Measurements from ENCODE around the gene GGN.

The GGN gene

DNA sequence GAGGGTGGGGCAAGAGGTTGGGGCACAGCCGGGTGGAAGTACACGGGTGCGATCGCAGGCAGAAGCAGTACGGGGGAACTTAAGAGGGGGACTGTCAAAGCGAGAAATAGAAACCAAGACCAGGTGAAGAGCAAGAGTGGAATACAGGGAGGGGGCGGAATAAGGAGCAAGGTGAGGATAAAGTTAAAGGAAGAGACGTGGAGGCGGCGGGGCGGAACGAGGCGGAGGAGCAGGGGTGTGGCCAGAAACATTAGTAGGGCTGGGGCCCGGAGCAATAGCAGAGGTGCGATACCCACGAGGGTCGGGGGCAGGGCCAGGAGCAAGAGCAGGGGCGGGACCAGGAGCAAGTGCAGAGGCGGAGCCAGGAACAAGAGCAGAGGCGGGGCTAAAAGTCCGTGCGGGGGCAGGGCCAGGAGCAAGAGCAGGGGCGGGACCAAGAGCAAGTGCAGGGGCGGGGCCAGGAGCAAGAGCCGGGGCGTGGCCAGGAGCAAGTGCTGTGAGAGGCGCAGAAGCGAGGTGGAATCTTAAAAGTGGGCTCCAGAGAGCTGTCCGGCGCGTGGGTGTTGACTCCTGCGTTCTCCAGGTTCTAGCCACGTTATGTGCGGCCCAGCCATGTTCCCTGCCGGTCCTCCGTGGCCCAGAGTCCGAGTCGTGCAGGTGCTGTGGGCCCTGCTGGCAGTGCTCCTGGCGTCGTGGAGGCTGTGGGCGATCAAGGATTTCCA, 51.0 kb downstream of the GGN start:
- FAIRE-seq (peak; percentile 94), DNase-seq (ENCODE audit: insufficient read length, low spot score) (peak; percentile 82)
- TF ChIP-seq PAX5 (IDR thresholded peaks at IDR 0.05; ENCODE audit: insufficient read depth, low read length, severe bottlenecking) (no peak), POLR2AphosphoS5 (IDR thresholded peaks at IDR 0.05; ENCODE audit: low read depth, low read length) (no peak), TAF1 (IDR thresholded peaks at IDR 0.05; ENCODE audit: low read depth, low read length) (no peak), SPI1 (IDR thresholded peaks at IDR 0.05; ENCODE audit: low read depth, low read length) (no peak), POLR2A (IDR thresholded peaks at IDR 0.05; ENCODE audit: low read depth, low read length) (no peak), POU2F2 (IDR thresholded peaks at IDR 0.05; ENCODE audit: low read depth, low read length) (no peak)

- no peak for TF ChIP-seq POLR2A (IDR thresholded peaks at IDR 0.05; ENCODE audit: low read depth, low read length)
- TF ChIP-seq TAF1 (IDR thresholded peaks at IDR 0.05; ENCODE audit: low read depth, low read length) = no peak
- no peak for TF ChIP-seq SPI1 (IDR thresholded peaks at IDR 0.05; ENCODE audit: low read depth, low read length)
- TF ChIP-seq POLR2AphosphoS5 (IDR thresholded peaks at IDR 0.05; ENCODE audit: low read depth, low read length) = no peak
- TF ChIP-seq POU2F2 (IDR thresholded peaks at IDR 0.05; ENCODE audit: low read depth, low read length) = no peak
- TF ChIP-seq PAX5 (IDR thresholded peaks at IDR 0.05; ENCODE audit: insufficient read depth, low read length, severe bottlenecking) = no peak
- FAIRE-seq (peak; percentile 99), DNase-seq (ENCODE audit: insufficient read length, low spot score) (peak; percentile 90)
Observed at GRCh38 chr19:38335949-38336637, 51.7 kb downstream of the GGN start.
